Measurements from ENCODE around the gene SH3BP4. TPM values are rescaled to one million over a fixed set of nuclear protein-coding genes. Genes with fewer than 3 reads are reported as not detected.

The SH3BP4 gene
- total RNA-seq, 1 donor from 2014 or later = 44.1 TPM

GRCh38 chr2:235086481-235087184, 134.8 kb downstream of the SH3BP4 start:
- Mint-ChIP-seq H3K27ac (no peak overlapping the region), H3K4me1 (peaks cover 32% of the 10 kb centered on the region), H3K4me3 (no peak overlapping the region), H3K27me3 (ENCODE audit: low read depth) (peaks cover 4% of the 10 kb centered on the region), H3K9me3 (peaks cover 4% of the 10 kb centered on the region), H3K36me3 (peaks cover 3% of the 10 kb centered on the region)
- TF ChIP-seq, protein P1, sequence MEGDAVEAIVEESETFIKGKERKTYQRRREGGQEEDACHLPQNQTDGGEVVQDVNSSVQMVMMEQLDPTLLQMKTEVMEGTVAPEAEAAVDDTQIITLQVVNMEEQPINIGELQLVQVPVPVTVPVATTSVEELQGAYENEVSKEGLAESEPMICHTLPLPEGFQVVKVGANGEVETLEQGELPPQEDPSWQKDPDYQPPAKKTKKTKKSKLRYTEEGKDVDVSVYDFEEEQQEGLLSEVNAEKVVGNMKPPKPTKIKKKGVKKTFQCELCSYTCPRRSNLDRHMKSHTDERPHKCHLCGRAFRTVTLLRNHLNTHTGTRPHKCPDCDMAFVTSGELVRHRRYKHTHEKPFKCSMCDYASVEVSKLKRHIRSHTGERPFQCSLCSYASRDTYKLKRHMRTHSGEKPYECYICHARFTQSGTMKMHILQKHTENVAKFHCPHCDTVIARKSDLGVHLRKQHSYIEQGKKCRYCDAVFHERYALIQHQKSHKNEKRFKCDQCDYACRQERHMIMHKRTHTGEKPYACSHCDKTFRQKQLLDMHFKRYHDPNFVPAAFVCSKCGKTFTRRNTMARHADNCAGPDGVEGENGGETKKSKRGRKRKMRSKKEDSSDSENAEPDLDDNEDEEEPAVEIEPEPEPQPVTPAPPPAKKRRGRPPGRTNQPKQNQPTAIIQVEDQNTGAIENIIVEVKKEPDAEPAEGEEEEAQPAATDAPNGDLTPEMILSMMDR (IDR thresholded peaks at IDR 0.05; ENCODE audit: unreplicated experiment) = no peak
- no peak for DNase-seq (ENCODE audit: low spot score in 2 of 2, unreplicated experiment in 2 of 2)

DNA sequence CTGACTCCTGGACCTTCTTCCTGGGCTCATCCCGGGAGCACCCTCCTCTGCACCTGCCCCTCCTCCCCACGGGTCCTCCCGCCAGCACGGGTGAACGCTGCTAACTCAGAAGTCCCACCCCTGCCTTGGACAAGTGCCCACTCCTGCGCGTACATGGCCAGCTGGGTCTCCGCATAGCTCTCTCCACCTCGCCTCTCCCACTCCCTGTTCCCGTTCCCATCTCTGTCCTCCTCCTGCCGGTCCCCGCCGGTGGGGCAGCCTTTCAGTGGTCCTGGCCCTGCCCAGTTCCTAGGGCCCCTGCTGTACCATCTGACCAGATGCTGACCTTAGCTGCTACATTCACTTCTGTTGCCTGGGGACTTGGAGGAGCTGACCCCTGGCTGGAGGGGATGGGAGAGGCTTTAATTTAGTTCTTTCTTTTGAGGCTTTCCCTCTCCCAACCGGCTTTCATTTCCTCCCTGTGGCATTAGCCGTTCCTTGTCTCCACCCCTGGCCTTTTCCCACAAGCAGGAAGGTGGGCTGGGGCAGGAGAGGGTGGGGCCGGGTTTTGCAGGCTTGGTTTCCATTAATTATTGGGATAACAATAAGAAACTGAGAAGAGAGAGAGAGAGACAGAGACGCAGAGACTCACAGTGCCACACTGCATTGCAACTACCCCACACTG, 136.1 kb downstream of the SH3BP4 start:
- Mint-ChIP-seq H3K9me3 (peaks cover 4% of the 10 kb centered on the region), H3K36me3 (peaks cover 3% of the 10 kb centered on the region), H3K27me3 (ENCODE audit: low read depth) (peaks cover 4% of the 10 kb centered on the region), H3K4me1 (peaks cover 32% of the 10 kb centered on the region), H3K27ac (peak overlapping the region; percentile 88), H3K4me3 (no peak overlapping the region)
- TF ChIP-seq, protein P1 (IDR thresholded peaks at IDR 0.05; ENCODE audit: unreplicated experiment) = no peak
- DNase-seq (ENCODE audit: low spot score in 2 of 2, unreplicated experiment in 2 of 2) = peak in 1 of 2 experiments; percentile 24

- H3K4me3 Mint-ChIP-seq = no peak overlapping the region
- peaks cover 3% of the 10 kb centered on the region for H3K36me3 Mint-ChIP-seq
- TF ChIP-seq, protein P1 (IDR thresholded peaks at IDR 0.05; ENCODE audit: unreplicated experiment) = no peak
- no peak for DNase-seq (ENCODE audit: low spot score in 2 of 2, unreplicated experiment in 2 of 2)
- peaks cover 4% of the 10 kb centered on the region for H3K27me3 Mint-ChIP-seq (ENCODE audit: low read depth)
- peaks cover 32% of the 10 kb centered on the region for H3K4me1 Mint-ChIP-seq
- peaks cover 4% of the 10 kb centered on the region for H3K9me3 Mint-ChIP-seq
- H3K27ac Mint-ChIP-seq = peak overlapping the region; percentile 88
These were observed 136.7 kb downstream of the SH3BP4 start for GRCh38 chr2:235088496-235088921.

DNA sequence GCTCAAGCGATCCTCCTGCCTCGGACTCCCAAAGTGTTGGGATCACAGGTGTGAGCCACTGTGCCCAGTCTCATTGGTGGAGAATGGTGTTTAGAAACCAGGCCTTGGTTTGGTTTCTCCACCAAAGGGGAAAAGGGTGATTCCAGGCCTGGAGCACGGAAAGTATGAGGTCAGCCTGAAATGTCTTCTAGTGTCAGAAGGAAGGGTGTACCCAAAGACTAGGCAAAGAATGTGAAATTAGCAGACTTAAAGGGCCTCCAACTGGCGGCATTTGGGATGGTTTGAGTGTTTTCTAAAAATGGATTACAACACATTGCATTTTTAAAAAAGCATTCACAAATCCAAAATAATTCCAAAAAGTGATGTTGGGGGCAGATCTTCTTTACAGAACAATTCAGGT, 139.6 kb downstream of the SH3BP4 start:
- H3K4me3 Mint-ChIP-seq = no peak overlapping the region
- peaks cover 24% of the 10 kb centered on the region for H3K4me1 Mint-ChIP-seq
- no peak overlapping the region for H3K27ac Mint-ChIP-seq
- TF ChIP-seq, protein P1 (IDR thresholded peaks at IDR 0.05; ENCODE audit: unreplicated experiment) = no peak
- no peak for DNase-seq (ENCODE audit: low spot score in 2 of 2, unreplicated experiment in 2 of 2)
- peaks cover 2% of the 10 kb centered on the region for H3K27me3 Mint-ChIP-seq (ENCODE audit: low read depth)
- H3K9me3 Mint-ChIP-seq = no peaks in the 10 kb centered on the region
- H3K36me3 Mint-ChIP-seq = no peaks in the 10 kb centered on the region

DNA sequence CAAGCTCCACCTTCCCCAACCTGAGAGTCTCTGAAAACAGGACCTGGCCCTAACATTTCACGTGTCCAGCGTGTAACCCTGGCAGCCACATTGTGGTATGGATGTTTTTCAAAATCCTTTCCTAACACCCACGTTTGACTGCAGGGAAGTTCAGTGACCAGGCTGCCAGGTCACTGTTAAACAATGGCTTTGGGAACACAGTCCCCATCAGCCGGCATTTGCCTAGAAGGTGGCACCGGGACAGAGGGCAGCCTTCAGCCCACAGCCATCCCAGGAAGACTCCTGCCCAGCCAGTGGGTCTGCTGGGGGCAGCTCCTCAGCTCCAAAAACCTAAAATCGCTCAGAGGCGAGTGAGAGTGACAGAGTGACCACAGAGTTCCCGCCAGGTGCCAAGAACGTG, 140.2 kb downstream of the SH3BP4 start:
- Mint-ChIP-seq H3K4me3 (no peak overlapping the region), H3K27me3 (ENCODE audit: low read depth) (no peaks in the 10 kb centered on the region), H3K27ac (no peak overlapping the region), H3K9me3 (no peaks in the 10 kb centered on the region), H3K36me3 (no peaks in the 10 kb centered on the region), H3K4me1 (peaks cover 27% of the 10 kb centered on the region)
- no peak for DNase-seq (ENCODE audit: low spot score in 2 of 2, unreplicated experiment in 2 of 2)
- TF ChIP-seq, protein P1 (IDR thresholded peaks at IDR 0.05; ENCODE audit: unreplicated experiment) = no peak
